HepG2 (cell line): Measurements from ENCODE around the gene C10orf143. TPM values are rescaled to one million over a fixed set of nuclear protein-coding genes. Genes with fewer than 3 reads are reported as not detected.

Experiments
- ATRX ChIP-seq: sonication (generic); formaldehyde crosslinking; IDR thresholded peaks from 2 replicates; pipeline ENCODE4 v1.4.0; 2020; ENCODE audit warnings: missing genetic modification reagents, borderline replicate concordance
- DNMT3B ChIP-seq: conservative IDR thresholded peaks from 2 replicates; pipeline ENCODE4 v1.6.1; 2016; ENCODE audit warnings: missing biosample characterization, control low read depth
- EEA1 ChIP-seq: sonication (generic); formaldehyde crosslinking; IDR thresholded peaks from 2 replicates; pipeline ENCODE4 v1.5.1; 2020; ENCODE audit warnings: mild to moderate bottlenecking, missing genetic modification reagents, borderline replicate concordance
- FOXA1 ChIP-seq, 2 experiments: fragments of 450-650 bp in 1 of 2; sonication (generic) in 1 of 2; formaldehyde crosslinking in 1 of 2; IDR thresholded peaks; 2 replicates each; pipeline versions ENCODE4 v1.4.0 to v1.6.1; 2016 to 2020; ENCODE audit warnings: missing genetic modification reagents in 1 of 2
- MAZ ChIP-seq, 2 experiments: sonication (generic) in 1 of 2; formaldehyde crosslinking in 1 of 2; IDR thresholded peaks; 2 replicates each; pipeline versions ENCODE4 v1.5.0 to v1.6.1; 2012 to 2020; ENCODE audit warnings: low read depth in 2 of 2, mild to moderate bottlenecking in 2 of 2, borderline replicate concordance in 1 of 2, improper control_type of control experiment in 1 of 2, low read length in 1 of 2, missing genetic modification reagents in 1 of 2, moderate library complexity in 1 of 2
- PAWR ChIP-seq: sonication (generic); formaldehyde crosslinking; IDR thresholded peaks from 2 replicates; pipeline ENCODE4 v1.4.0; 2020; ENCODE audit warnings: missing genetic modification reagents, mild to moderate bottlenecking, borderline replicate concordance
- PHB2 ChIP-seq: fragments of 450-650 bp; IDR thresholded peaks from 2 replicates; pipeline ENCODE4 v1.6.1; 2018; ENCODE audit not compliant: partially characterized antibody
- PRPF4 ChIP-seq: fragments of 200-400 bp; formaldehyde crosslinking; IDR thresholded peaks from 2 replicates; pipeline ENCODE4 v1.6.1; 2016; ENCODE audit warnings: low read length, low read depth; ENCODE audit not compliant: poor library complexity, severe bottlenecking
- RARA ChIP-seq: IDR thresholded peaks from 2 replicates; pipeline ENCODE4 v1.6.1; 2016; ENCODE audit warnings: missing genetic modification reagents, missing compliant biosample characterization
- SMAD9 ChIP-seq: sonication (generic); formaldehyde crosslinking; IDR thresholded peaks from 2 replicates; pipeline ENCODE4 v1.5.1; 2020; ENCODE audit warnings: mild to moderate bottlenecking, missing genetic modification reagents
- SP5 ChIP-seq: IDR thresholded peaks from 2 replicates; pipeline ENCODE4 v1.6.1; 2016; ENCODE audit warnings: low read depth, borderline replicate concordance
- STAG1 ChIP-seq: sonication (generic); formaldehyde crosslinking; IDR thresholded peaks from 2 replicates; pipeline ENCODE4 v1.4.0; 2020; ENCODE audit warnings: missing genetic modification reagents
- SUZ12 ChIP-seq: fragments of 150-350 bp; IDR thresholded peaks from 2 replicates; pipeline ENCODE4 v1.6.1; 2014; ENCODE audit warnings: low read depth, low read length
- TEAD3 ChIP-seq: optimal IDR thresholded peaks from 2 replicates; pipeline ENCODE3; 2016; ENCODE audit warnings: borderline replicate concordance
- ZFP36 ChIP-seq: fragments of 150-350 bp; IDR thresholded peaks from 2 replicates; pipeline ENCODE4 v1.6.1; 2018; ENCODE audit warnings: borderline replicate concordance, low read length, low read depth; ENCODE audit not compliant: partially characterized antibody
- ZNF264 ChIP-seq: sonication (generic); formaldehyde crosslinking; IDR thresholded peaks from 2 replicates; pipeline ENCODE4 v1.4.0; 2020; ENCODE audit warnings: missing genetic modification reagents
- ZNF549 ChIP-seq: sonication (generic); formaldehyde crosslinking; IDR thresholded peaks from 2 replicates; pipeline ENCODE4 v1.5.0; 2020; ENCODE audit warnings: missing genetic modification reagents
- ZNF570 ChIP-seq: sonication (generic); formaldehyde crosslinking; IDR thresholded peaks from 2 replicates; pipeline ENCODE4 v1.4.0; 2020; ENCODE audit warnings: mild to moderate bottlenecking, missing genetic modification reagents, borderline replicate concordance
- ZNF589 ChIP-seq: sonication (generic); formaldehyde crosslinking; conservative IDR thresholded peaks from 2 replicates; pipeline ENCODE4 v1.8.0; 2022; ENCODE audit warnings: mild to moderate bottlenecking, moderate library complexity, missing genetic modification reagents
- ZNF616 ChIP-seq: sonication (generic); formaldehyde crosslinking; IDR thresholded peaks from 2 replicates; pipeline ENCODE4 v1.5.0; 2020; ENCODE audit warnings: low read depth, mild to moderate bottlenecking, missing genetic modification reagents
- ZNF766 ChIP-seq: sonication (generic); formaldehyde crosslinking; IDR thresholded peaks from 2 replicates; pipeline ENCODE4 v1.5.0; 2020; ENCODE audit warnings: missing genetic modification reagents, borderline replicate concordance
- polyA plus RNA-seq, 8 experiments: library from polyadenylated mRNA; depleted of rRNA in 3 of 8; stranded (reverse) in 7 of 8; unstranded in 1 of 8; fragments of >200 nt; fragmentation: Illumina TruSeq in 4 of 8; extraction: Trizol in 4 of 8; gene quantifications; 2 replicates each; pipeline versions ENCODE4 v1.2.1 to v1.2.3, GENCODE V29; 2011 to 2016; ENCODE audit warnings: low read depth in 4 of 8, missing spikeins in 1 of 8, mixed read lengths in 1 of 8; ENCODE audit not compliant: insufficient read depth in 1 of 8
- total RNA-seq, 5 experiments: library from RNA; depleted of rRNA; stranded (reverse); fragments of >200 nt; fragmentation: Illumina TruSeq; extraction: Trizol; gene quantifications; 2 replicates each; pipeline ENCODE4 v1.2.3, GENCODE V29; 2016; ENCODE audit warnings: low read depth in 1 of 5
- TF ChIP-seq, protein P1 (sequence below): sonication (generic); formaldehyde crosslinking; IDR thresholded peaks from 2 replicates; pipeline ENCODE4 v1.4.0; 2020; ENCODE audit warnings: missing genetic modification reagents, mild to moderate bottlenecking, borderline replicate concordance
- TF ChIP-seq, protein P2 (sequence below): sonication (generic); formaldehyde crosslinking; IDR thresholded peaks from 2 replicates; pipeline ENCODE4 v1.8.1; 2023; ENCODE audit warnings: mild to moderate bottlenecking, missing genetic modification reagents
- TF ChIP-seq, protein P3 (sequence below), 2 experiments: sonication (generic) in 1 of 2; formaldehyde crosslinking in 1 of 2; IDR thresholded peaks; 2 replicates each; pipeline versions ENCODE4 v1.4.0 to v1.6.1; 2018 to 2020; ENCODE audit warnings: missing genetic modification reagents in 2 of 2, borderline replicate concordance in 1 of 2, low read depth in 1 of 2, mild to moderate bottlenecking in 1 of 2, missing biosample characterization in 1 of 2

The C10orf143 gene
- total and polyA plus RNA-seq, 2 of the 13 experiments (the other 11 are each of a cell fraction or from before 2014, with no cell fraction given), result 0.21 to 0.91 TPM

DNA sequence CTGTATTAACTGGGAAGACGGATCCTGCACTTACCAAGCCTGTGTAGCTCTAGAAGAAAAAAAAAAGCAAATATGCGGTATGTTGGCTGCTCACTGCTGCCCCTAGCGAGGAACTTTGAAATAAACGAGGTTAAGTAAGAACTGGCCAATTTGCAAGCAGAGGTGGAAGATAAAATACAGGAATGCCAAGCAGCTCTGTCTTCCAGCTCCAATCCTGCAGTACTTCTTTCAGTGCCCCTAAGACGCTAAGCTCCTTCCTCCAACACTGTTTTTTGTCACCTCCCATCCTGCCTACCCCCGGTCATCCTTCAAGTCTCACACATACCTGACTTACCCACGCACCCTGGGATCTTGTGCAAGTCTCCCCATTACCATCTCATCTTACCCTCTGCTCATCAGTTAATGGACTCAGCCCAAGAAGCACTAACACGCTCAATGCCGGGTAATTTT is 809 bp downstream of the C10orf143 start (continued):
- TF ChIP-seq RARA (CRISPR knock-in tag) (no peak), STAG1 (peak; percentile 38), SP5 (CRISPR knock-in tag) (no peak), PRPF4 (no peak), ZNF616 (CRISPR knock-in tag) (no peak), DNMT3B (no peak), ZNF549 (CRISPR knock-in tag) (no peak), EEA1 (CRISPR knock-in tag) (no peak), ZNF570 (CRISPR knock-in tag) (no peak), ATRX (CRISPR knock-in tag) (no peak), ZNF589 (CRISPR knock-in tag) (no peak), SUZ12 (0 out of 2 replicates have a peak, but pooled peaks have one; percentile 14), FOXA1 (IDR thresholded peaks at IDR 0.05) (no peak), FOXA1 (CRISPR knock-in tag; IDR thresholded peaks at IDR 0.05) (no peak), PAWR (CRISPR knock-in tag) (peak; percentile 42; the same call in 1 of the 2 replicates), ZNF766 (no peak), TEAD3 (CRISPR knock-in tag) (peak; percentile 80), PHB2 (no peak), SMAD9 (CRISPR knock-in tag) (no peak), MAZ (IDR thresholded peaks at IDR 0.05; ENCODE audit: borderline replicate concordance, low read depth, low read length) (no peak), MAZ (CRISPR knock-in tag; IDR thresholded peaks at IDR 0.05; ENCODE audit: low read depth) (0 out of 2 replicates have a peak, but pooled peaks have one; percentile 8), ZFP36 (no peak), ZNF264 (no peak)
- TF ChIP-seq, protein P1, sequence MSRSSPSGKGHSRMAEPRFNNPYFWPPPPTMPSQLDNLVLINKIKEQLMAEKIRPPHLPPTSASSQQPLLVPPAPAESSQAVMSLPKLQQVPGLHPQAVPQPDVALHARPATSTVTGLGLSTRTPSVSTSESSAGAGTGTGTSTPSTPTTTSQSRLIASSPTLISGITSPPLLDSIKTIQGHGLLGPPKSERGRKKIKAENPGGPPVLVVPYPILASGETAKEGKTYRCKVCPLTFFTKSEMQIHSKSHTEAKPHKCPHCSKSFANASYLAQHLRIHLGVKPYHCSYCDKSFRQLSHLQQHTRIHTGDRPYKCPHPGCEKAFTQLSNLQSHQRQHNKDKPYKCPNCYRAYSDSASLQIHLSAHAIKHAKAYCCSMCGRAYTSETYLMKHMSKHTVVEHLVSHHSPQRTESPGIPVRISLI (CRISPR knock-in tag), result peak; percentile 96
- TF ChIP-seq, protein P2, sequence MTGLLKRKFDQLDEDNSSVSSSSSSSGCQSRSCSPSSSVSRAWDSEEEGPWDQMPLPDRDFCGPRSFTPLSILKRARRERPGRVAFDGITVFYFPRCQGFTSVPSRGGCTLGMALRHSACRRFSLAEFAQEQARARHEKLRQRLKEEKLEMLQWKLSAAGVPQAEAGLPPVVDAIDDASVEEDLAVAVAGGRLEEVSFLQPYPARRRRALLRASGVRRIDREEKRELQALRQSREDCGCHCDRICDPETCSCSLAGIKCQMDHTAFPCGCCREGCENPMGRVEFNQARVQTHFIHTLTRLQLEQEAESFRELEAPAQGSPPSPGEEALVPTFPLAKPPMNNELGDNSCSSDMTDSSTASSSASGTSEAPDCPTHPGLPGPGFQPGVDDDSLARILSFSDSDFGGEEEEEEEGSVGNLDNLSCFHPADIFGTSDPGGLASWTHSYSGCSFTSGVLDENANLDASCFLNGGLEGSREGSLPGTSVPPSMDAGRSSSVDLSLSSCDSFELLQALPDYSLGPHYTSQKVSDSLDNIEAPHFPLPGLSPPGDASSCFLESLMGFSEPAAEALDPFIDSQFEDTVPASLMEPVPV (CRISPR knock-in tag), result 0 out of 2 replicates have a peak, but pooled peaks have one; percentile 2
- TF ChIP-seq, protein P3, sequence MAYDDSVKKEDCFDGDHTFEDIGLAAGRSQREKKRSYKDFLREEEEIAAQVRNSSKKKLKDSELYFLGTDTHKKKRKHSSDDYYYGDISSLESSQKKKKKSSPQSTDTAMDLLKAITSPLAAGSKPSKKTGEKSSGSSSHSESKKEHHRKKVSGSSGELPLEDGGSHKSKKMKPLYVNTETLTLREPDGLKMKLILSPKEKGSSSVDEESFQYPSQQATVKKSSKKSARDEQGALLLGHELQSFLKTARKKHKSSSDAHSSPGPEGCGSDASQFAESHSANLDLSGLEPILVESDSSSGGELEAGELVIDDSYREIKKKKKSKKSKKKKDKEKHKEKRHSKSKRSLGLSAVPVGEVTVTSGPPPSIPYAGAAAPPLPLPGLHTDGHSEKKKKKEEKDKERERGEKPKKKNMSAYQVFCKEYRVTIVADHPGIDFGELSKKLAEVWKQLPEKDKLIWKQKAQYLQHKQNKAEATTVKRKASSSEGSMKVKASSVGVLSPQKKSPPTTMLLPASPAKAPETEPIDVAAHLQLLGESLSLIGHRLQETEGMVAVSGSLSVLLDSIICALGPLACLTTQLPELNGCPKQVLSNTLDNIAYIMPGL (CRISPR knock-in tag; IDR thresholded peaks at IDR 0.05; ENCODE audit: borderline replicate concordance in 1 of 2, low read depth in 1 of 2), result peak in 1 of 2 experiments; percentile 57; a peak in 1 of 4 replicates
